ENCODE measurements around the gene CREBRF.
"Not testable (repeated sequence)": the region's sequence is repeated elsewhere in the genome, so short reads cannot be mapped to it uniquely, and the experiment has no call there.

CREBRF gene

GRCh38 chr5:173015192-173015591, 41.0 kb upstream of the CREBRF start:
- H3K4me3 ChIP-seq (ENCODE audit: low read depth, low read length), result no peak overlapping the region
- no peak for TF ChIP-seq CTCF (IDR thresholded peaks at IDR 0.05; ENCODE audit: borderline replicate concordance, insufficient read depth, low read depth, low read length)

GRCh38 chr5:173015598-173016455, 40.3 kb upstream of the CREBRF start:
- TF ChIP-seq CTCF (IDR thresholded peaks at IDR 0.05; ENCODE audit: borderline replicate concordance, insufficient read depth, low read depth, low read length), result no peak
- no peak overlapping the region for H3K4me3 ChIP-seq (ENCODE audit: low read depth, low read length)

GRCh38 chr5:173016598-173017046, 39.5 kb upstream of the CREBRF start:
- no peak for TF ChIP-seq CTCF (IDR thresholded peaks at IDR 0.05; ENCODE audit: borderline replicate concordance, insufficient read depth, low read depth, low read length)
- H3K4me3 ChIP-seq (ENCODE audit: low read depth, low read length), result no peak overlapping the region

GRCh38 chr5:173017087-173017486, 39.1 kb upstream of the CREBRF start:
- not testable (repeated sequence) for H3K4me3 ChIP-seq (ENCODE audit: low read depth, low read length)

GRCh38 chr5:173018358-173018757, 37.8 kb upstream of the CREBRF start:
- no peak overlapping the region for H3K4me3 ChIP-seq (ENCODE audit: low read depth, low read length)
- no peak for TF ChIP-seq CTCF (IDR thresholded peaks at IDR 0.05; ENCODE audit: borderline replicate concordance, insufficient read depth, low read depth, low read length)

- H3K4me3 ChIP-seq (ENCODE audit: low read depth, low read length), result no peak overlapping the region
- TF ChIP-seq CTCF (IDR thresholded peaks at IDR 0.05; ENCODE audit: borderline replicate concordance, insufficient read depth, low read depth, low read length), result no peak
These were observed 36.0 kb upstream of the CREBRF start for GRCh38 chr5:173020154-173020581.

- no peak for TF ChIP-seq CTCF (IDR thresholded peaks at IDR 0.05; ENCODE audit: borderline replicate concordance, insufficient read depth, low read depth, low read length)
- H3K4me3 ChIP-seq (ENCODE audit: low read depth, low read length), result no peak overlapping the region
These were observed 35.5 kb upstream of the CREBRF start for GRCh38 chr5:173020643-173021042.
